Endothelial cell of umbilical vein (primary cell): ENCODE measurements around the gene KCNIP3. TPM values are rescaled to one million over a fixed set of nuclear protein-coding genes. Genes with fewer than 3 reads are reported as not detected.
A peak's percentile ranks its signal among the peaks of the same experiment; 100 is the strongest.

ENCODE experiments used
- Bru-seq: library from RNA; stranded (reverse); fragments of 400-500 nt; gene quantifications from one replicate; lab custom pipeline; 2021; lab: Mats Ljungman, UMichigan
- BruChase-seq, 2 experiments: library from RNA; stranded (reverse); fragments of 400-500 nt; gene quantifications; one replicate each; lab custom pipeline; 2021; lab: Mats Ljungman, UMichigan
- BruUV-seq: library from RNA; stranded (reverse); fragments of 400-500 nt; replicated peaks from 2 replicates; lab custom pipeline; 2021; lab: Mats Ljungman, UMichigan
- CTCF ChIA-PET: fragments of 300-600, 350-600 bp; sonication (Branson Sonifier 250); formaldehyde crosslinking; loops from one replicate; lab custom pipeline; 2021; ENCODE audit warnings: antibody characterized with exemption, inconsistent platforms; lab: Charles Lee
- POLR2A ChIA-PET: fragments of 300-600, 350-600 bp; sonication (Branson Sonifier 250); formaldehyde crosslinking; loops from one replicate; lab custom pipeline; 2021; ENCODE audit warnings: antibody characterized with exemption, inconsistent platforms; lab: Charles Lee
- DNase-seq: peaks from one replicate; pipeline ENCODE4 v3.0.0-alpha.2; 2011; ENCODE audit warnings: low read depth, low spot score
- FAIRE-seq: peaks from 2 replicates; lab custom pipeline; 2011; peaks lifted over from hg19 to GRCh38; lab: Jason Lieb, UNC
- H2AFZ ChIP-seq: 2 replicates; pipeline ENCODE4 v1.6.0; 2012; ENCODE audit warnings: low read depth, low read length, control low read depth, inconsistent platforms
- H3K27ac ChIP-seq: 2 replicates; pipeline ENCODE4 v1.5.1; 2011; ENCODE audit warnings: low read depth, mild to moderate bottlenecking, control low read depth, low read length, moderate library complexity; ENCODE audit not compliant: insufficient read depth
- H3K27me3 ChIP-seq, 2 experiments: 2 replicates each; pipeline versions ENCODE4 v1.6.0 to v1.6.1; 2011; ENCODE audit warnings: low read length in 2 of 2, mixed read lengths in 1 of 2; ENCODE audit not compliant: control insufficient read depth in 2 of 2, insufficient read depth in 2 of 2
- H3K36me3 ChIP-seq, 2 experiments: 2 replicates in 1 of 2; 3 replicates in 1 of 2; pipeline ENCODE4 v1.5.1; 2011; ENCODE audit warnings: low read length in 2 of 2, mild to moderate bottlenecking in 1 of 2, moderate library complexity in 1 of 2; ENCODE audit not compliant: control insufficient read depth in 2 of 2, insufficient read depth in 2 of 2; ENCODE audit errors: extremely low read depth in 1 of 2
- H3K4me1 ChIP-seq: 3 replicates; pipeline ENCODE4 v1.5.1; 2011; ENCODE audit warnings: mild to moderate bottlenecking, low read length; ENCODE audit not compliant: control insufficient read depth, insufficient read depth; ENCODE audit errors: extremely low read depth
- H3K4me2 ChIP-seq: 2 replicates; pipeline ENCODE4 v1.6.1; 2011; ENCODE audit warnings: low read length, control low read depth, mixed read lengths; ENCODE audit not compliant: insufficient read depth
- H3K4me3 ChIP-seq, 3 experiments: fragments of 200-600 bp in 1 of 3; sonication (generic), shearing (Covaris generic) in 1 of 3; replicated peaks in 1 of 3; 2 replicates each; pipeline ENCODE4 v1.5.1; 2011 to 2016; ENCODE audit warnings: control low read depth in 3 of 3, low read length in 3 of 3, mild to moderate bottlenecking in 2 of 3, inconsistent platforms in 1 of 3, low read depth in 1 of 3, moderate library complexity in 1 of 3; ENCODE audit not compliant: insufficient read depth in 1 of 3
- H3K79me2 ChIP-seq: 2 replicates; pipeline ENCODE4 v1.6.0; 2012; ENCODE audit warnings: low read length, inconsistent platforms; ENCODE audit not compliant: control insufficient read depth, insufficient read depth
- H3K9ac ChIP-seq: replicated peaks from 2 replicates; pipeline ENCODE3; 2011; ENCODE audit warnings: low read length, control low read depth; ENCODE audit not compliant: insufficient read depth; ENCODE audit errors: extremely low read depth
- H3K9me1 ChIP-seq: replicated peaks from 3 replicates; pipeline ENCODE4 v1.6.0; 2011; ENCODE audit warnings: mild to moderate bottlenecking, low read length; ENCODE audit not compliant: control insufficient read depth, insufficient read depth; ENCODE audit errors: extremely low read depth
- H3K9me3 ChIP-seq: replicated peaks from 2 replicates; pipeline ENCODE4 v1.5.1; 2012; ENCODE audit warnings: low read length, inconsistent platforms; ENCODE audit not compliant: control insufficient read depth, insufficient read depth
- H4K20me1 ChIP-seq: replicated peaks from 2 replicates; pipeline ENCODE3; 2011; ENCODE audit warnings: mild to moderate bottlenecking, low read length; ENCODE audit not compliant: control insufficient read depth, insufficient read depth; ENCODE audit errors: extremely low read depth
- CTCF ChIP-seq, 2 donors: IDR thresholded peaks; 1 replicate in 1 of 2; 2 replicates in 1 of 2; pipeline ENCODE4 v1.5.1; 2011; ENCODE audit warnings: low read length in 2 of 2, mild to moderate bottlenecking in 2 of 2, moderate library complexity in 2 of 2, control low read depth in 1 of 2, inconsistent platforms in 1 of 2, low read depth in 1 of 2; ENCODE audit not compliant: insufficient read depth in 1 of 2; ENCODE audit errors: extremely low read depth in 1 of 2
- EZH2 ChIP-seq: IDR thresholded peaks from 2 replicates; pipeline ENCODE4 v1.6.1; 2012; ENCODE audit warnings: borderline replicate concordance, low read depth, mild to moderate bottlenecking, moderate library complexity, low read length, inconsistent platforms; ENCODE audit not compliant: severe bottlenecking
- FOS ChIP-seq: IDR thresholded peaks from 2 replicates; pipeline ENCODE4 v1.6.1; 2011; ENCODE audit warnings: mild to moderate bottlenecking, low read length, moderate library complexity, borderline replicate concordance; ENCODE audit not compliant: insufficient read depth
- GATA2 ChIP-seq: IDR thresholded peaks from 2 replicates; pipeline ENCODE4 v1.7.0; 2011; ENCODE audit warnings: low read depth, mild to moderate bottlenecking, moderate library complexity, mixed read lengths, low read length; ENCODE audit not compliant: insufficient read length, insufficient read depth
- JUN ChIP-seq: IDR thresholded peaks from 2 replicates; pipeline ENCODE4 v1.6.1; 2011; ENCODE audit warnings: borderline replicate concordance, low read depth; ENCODE audit not compliant: insufficient read length, insufficient read depth
- MAX ChIP-seq: IDR thresholded peaks from 2 replicates; pipeline ENCODE4 v1.6.1; 2011; ENCODE audit not compliant: insufficient read depth, insufficient read length
- MYC ChIP-seq: IDR thresholded peaks from one replicate; pipeline ENCODE4 v1.6.1; 2011; ENCODE audit warnings: mild to moderate bottlenecking, low read depth, low read length
- POLR2A ChIP-seq: IDR thresholded peaks from 2 replicates; pipeline ENCODE4 v1.6.1; 2012; ENCODE audit warnings: low read depth, mild to moderate bottlenecking, control low read depth, low read length
- POLR2AphosphoS5 ChIP-seq: IDR thresholded peaks from 2 replicates; pipeline ENCODE4 v1.6.1; 2012; ENCODE audit warnings: low read depth, mild to moderate bottlenecking, control low read depth, low read length, moderate library complexity; ENCODE audit not compliant: insufficient read depth
- dilution Hi-C: fragments of 300-500 bp; cut with MboI; formaldehyde crosslinking; loops from one replicate; pipeline ENCODE4 v1.15.0; 2019; ENCODE audit warnings: low sequenced_read_pairs; ENCODE audit not compliant: extremely low pct_ligation_motif_present
- intact Hi-C: fragments of 100-400 bp; cut with micrococcal nuclease; formaldehyde crosslinking; loops from one replicate; pipeline ENCODE4 v1.10.0; 2022
- long read RNA-seq: library from polyadenylated mRNA; stranded (forward); transcript quantifications from one replicate; pipeline ENCODE4 v2.0.0, GENCODE V29; 2021
- polyA minus RNA-seq, 3 experiments: library from RNA; depleted of rRNA, polyadenylated mRNA; stranded (reverse); fragments of >200 nt; gene quantifications; 1 replicate in 1 of 3; 2 replicates in 2 of 3; pipeline ENCODE4 v1.2.3, GENCODE V29; 2011
- polyA plus RNA-seq, 4 experiments: library from polyadenylated mRNA; depleted of rRNA in 3 of 4; stranded (reverse) in 3 of 4; unstranded in 1 of 4; fragments of >200 nt; gene quantifications; 2 replicates each; pipeline versions ENCODE4 v1.2.1 to v1.2.3, GENCODE V29; 2011 to 2012; ENCODE audit warnings: missing spikeins in 1 of 4
- total RNA-seq: library from RNA; stranded (reverse); gene quantifications from 2 replicates; pipeline ENCODE4 v1.2.3, GENCODE V29; 2021

Gene KCNIP3
- total RNA-seq: 0.21 and 0.62 TPM in 2 replicates
- 0.08 and 0.12 TPM in 2 replicates for polyA plus RNA-seq
- 0.05 and 0.10 TPM in 2 replicates for polyA plus RNA-seq (2011; cell fraction: cytosol; rRNA removed)
- 0.08 and 0.90 TPM in 2 replicates for polyA plus RNA-seq (2011; cell fraction: nucleus; rRNA removed)
- polyA plus RNA-seq (2012): 0.40 and 1.1 TPM in 2 replicates
- polyA minus RNA-seq: 0.24 TPM in 1 of 2 replicates, not detected in the other
- polyA minus RNA-seq (2011; cell fraction: cytosol; rRNA and poly(A)+ RNA removed): not detected
- 0.43 TPM in 1 of 2 replicates, not detected in the other for polyA minus RNA-seq (2011; cell fraction: nucleus; rRNA and poly(A)+ RNA removed)
- percentile 14 among the genes with signal in this experiment for Bru-seq, nascent RNA
- BruChase-seq, experiment 1, labeled RNA remaining after a 6-hour chase: percentile 15 among the genes with signal in this experiment
- BruChase-seq, experiment 2, labeled RNA remaining after a 2-hour chase: percentile 13 among the genes with signal in this experiment
- long read RNA-seq, partial matches to known transcripts: 0 of 1 reads
- long read RNA-seq, other reads (novel, unspliced or antisense): 0 of 1 reads

GRCh38 chr2:95296880-95297487 lies at the start of gene KCNIP3:
KCNIP3 (plus strand) TSS chr2:95297347; CDS start chr2:95297439, 92 bp downstream.
- H3K27me3 ChIP-seq: no peaks in the 10 kb centered on the region
- no peaks in the 10 kb centered on the region for H3K9me1 ChIP-seq
- no peaks in the 10 kb centered on the region for H4K20me1 ChIP-seq
- H3K36me3 ChIP-seq: no peaks in the 10 kb centered on the region
- intact Hi-C loops (no loop called here), dilution Hi-C loops (no loop called here)
- FAIRE-seq (no peak), DNase-seq (no peak)
- no peak for TF ChIP-seq MYC
- no peak for TF ChIP-seq FOS
- no peak for TF ChIP-seq POLR2A
- H3K4me3 ChIP-seq: no peak within 1 kb of the TSS
- no peaks in the 10 kb centered on the region for H3K79me2 ChIP-seq
- H3K27ac ChIP-seq: no peak within 1 kb of the TSS
- H3K9ac ChIP-seq: no peak within 1 kb of the TSS
- POLR2A ChIA-PET: no interaction called here
- no peak within 1 kb of the TSS for H3K4me2 ChIP-seq
- no peaks in the 10 kb centered on the region for H3K4me1 ChIP-seq
- CTCF ChIA-PET: no interaction called here
- no peaks in the 10 kb centered on the region for H3K9me3 ChIP-seq
- no TSS peak for BruUV-seq
- no peak within 1 kb of the TSS for H2AFZ ChIP-seq

- CTCF ChIA-PET: no interaction called here
- intact Hi-C loops: no loop called here
These were observed 38.9 kb upstream of the KCNIP3 start for GRCh38 chr2:95258271-95258670.

More at GRCh38 chr2:95258271-95258670, 38.9 kb upstream of the KCNIP3 start:
- DNase-seq (no peak), FAIRE-seq (no peak)
- no peaks in the 10 kb centered on the region for H4K20me1 ChIP-seq
- H3K9me3 ChIP-seq: no peaks in the 10 kb centered on the region
- H3K4me1 ChIP-seq: no peaks in the 10 kb centered on the region
- H3K4me3 ChIP-seq: no peak overlapping the region
- dilution Hi-C loops: no loop called here
- H3K36me3 ChIP-seq: no peaks in the 10 kb centered on the region
- no TSS peak for BruUV-seq
- POLR2A ChIA-PET: no interaction called here
- no peak overlapping the region for H3K9ac ChIP-seq
- H3K27me3 ChIP-seq: no peaks in the 10 kb centered on the region
- H2AFZ ChIP-seq: no peak overlapping the region
- no peaks in the 10 kb centered on the region for H3K9me1 ChIP-seq
- TF ChIP-seq FOS (no peak), POLR2AphosphoS5 (no peak), JUN (no peak), CTCF (IDR thresholded peaks at IDR 0.05; ENCODE audit: extremely low read depth in 1 of 2, insufficient read depth in 1 of 2, low read depth in 1 of 2, low read length in 2 of 2) (no peak), GATA2 (no peak), EZH2 (no peak), MAX (no peak), MYC (no peak), POLR2A (no peak)
- H3K4me2 ChIP-seq: no peak overlapping the region
- H3K27ac ChIP-seq: no peak overlapping the region
- H3K79me2 ChIP-seq: no peaks in the 10 kb centered on the region
